Hepatocyte (in vitro differentiated cells): Measurements from ENCODE around the gene HYAL2. TPM values are rescaled to one million over a fixed set of nuclear protein-coding genes. Genes with fewer than 3 reads are reported as not detected.

ENCODE experiments used
- DNase-seq: peaks from one replicate; pipeline ENCODE4 v3.0.0-alpha.2; 2016; ENCODE audit warnings: low spot score
- H2AFZ ChIP-seq: fragments of 200-600 bp; sonication (generic); 2 replicates; pipeline ENCODE4 v1.6.0; 2016; ENCODE audit warnings: antibody characterized with exemption, mild to moderate bottlenecking
- H3K27ac ChIP-seq: fragments of 200-600 bp; sonication (generic); 2 replicates; pipeline ENCODE4 v1.5.1; 2016; ENCODE audit warnings: mild to moderate bottlenecking
- H3K27me3 ChIP-seq: fragments of 200-600 bp; sonication (generic); 2 replicates; pipeline ENCODE4 v1.6.1; 2016
- H3K36me3 ChIP-seq: fragments of 200-600 bp; sonication (generic); replicated peaks from 2 replicates; pipeline ENCODE4 v1.5.1; 2016; ENCODE audit warnings: low read depth; ENCODE audit not compliant: insufficient read depth
- H3K4me1 ChIP-seq: fragments of 200-600 bp; sonication (generic); 2 replicates; pipeline ENCODE4 v1.5.1; 2016; ENCODE audit warnings: mild to moderate bottlenecking, moderate library complexity; ENCODE audit not compliant: insufficient read depth
- H3K4me2 ChIP-seq: fragments of 200-600 bp; sonication (generic); 2 replicates; pipeline ENCODE4 v1.6.0; 2016
- H3K4me3 ChIP-seq: fragments of 200-600 bp; sonication (generic); 2 replicates; pipeline ENCODE4 v1.5.1; 2016; ENCODE audit warnings: mild to moderate bottlenecking
- H3K79me2 ChIP-seq: fragments of 200-600 bp; sonication (generic); 2 replicates; pipeline ENCODE4 v1.6.0; 2017; ENCODE audit warnings: mild to moderate bottlenecking
- H3K9me2 ChIP-seq: fragments of 200-600 bp; sonication (generic); replicated peaks from 2 replicates; pipeline ENCODE4 v1.6.0; 2017; ENCODE audit warnings: mild to moderate bottlenecking; ENCODE audit not compliant: insufficient read depth
- H3K9me3 ChIP-seq: fragments of 200-600 bp; sonication (generic); 2 replicates; pipeline ENCODE4 v1.5.1; 2016; ENCODE audit warnings: low read depth, mild to moderate bottlenecking
- H4K20me1 ChIP-seq: fragments of 200-600 bp; sonication (generic); 2 replicates; pipeline ENCODE4 v1.6.0; 2016; ENCODE audit warnings: mild to moderate bottlenecking; ENCODE audit not compliant: insufficient read depth, poor library complexity, severe bottlenecking
- EZH2 ChIP-seq: fragments of 200-600 bp; sonication (generic); IDR thresholded peaks from 2 replicates; pipeline ENCODE4 v1.6.1; 2016; ENCODE audit warnings: antibody characterized with exemption, mild to moderate bottlenecking, borderline replicate concordance
- EZH2phosphoT487 ChIP-seq: fragments of 200-600 bp; sonication (generic); IDR thresholded peaks from one replicate; pipeline ENCODE4 v1.6.1; 2018; ENCODE audit warnings: antibody characterized with exemption, mild to moderate bottlenecking, low read depth, moderate library complexity; ENCODE audit not compliant: unreplicated experiment, severe bottlenecking
- WGBS: methylation state at CpG from one replicate; pipeline ENCODE4 v1.1.6; 2016; ENCODE audit warnings: low lambda C conversion rate; ENCODE audit errors: missing lambda C conversion rate; 5-methylcytosine and 5-hydroxymethylcytosine counted together
- polyA plus RNA-seq: library from polyadenylated mRNA; unstranded; fragments of >200 nt; fragmentation: Nextera tagmentation; extraction: Ambion mirVana; gene quantifications from 2 replicates; pipeline ENCODE4 v1.2.1, GENCODE V29; 2016
- total RNA-seq: library from RNA; depleted of rRNA; stranded (reverse); fragments of >200 nt; gene quantifications from 2 replicates; pipeline ENCODE4 v1.2.3, GENCODE V29; 2014
- TF ChIP-seq, protein P1 (sequence below): fragments of 200-600 bp; sonication (generic); IDR thresholded peaks from 2 replicates; pipeline ENCODE4 v1.5.1; 2016; ENCODE audit warnings: antibody characterized with exemption, mild to moderate bottlenecking; ENCODE audit not compliant: poor library complexity

HYAL2 gene
- total and polyA plus RNA-seq, 2 experiments from 2014 or later = 75.4 to 125 TPM

DNA sequence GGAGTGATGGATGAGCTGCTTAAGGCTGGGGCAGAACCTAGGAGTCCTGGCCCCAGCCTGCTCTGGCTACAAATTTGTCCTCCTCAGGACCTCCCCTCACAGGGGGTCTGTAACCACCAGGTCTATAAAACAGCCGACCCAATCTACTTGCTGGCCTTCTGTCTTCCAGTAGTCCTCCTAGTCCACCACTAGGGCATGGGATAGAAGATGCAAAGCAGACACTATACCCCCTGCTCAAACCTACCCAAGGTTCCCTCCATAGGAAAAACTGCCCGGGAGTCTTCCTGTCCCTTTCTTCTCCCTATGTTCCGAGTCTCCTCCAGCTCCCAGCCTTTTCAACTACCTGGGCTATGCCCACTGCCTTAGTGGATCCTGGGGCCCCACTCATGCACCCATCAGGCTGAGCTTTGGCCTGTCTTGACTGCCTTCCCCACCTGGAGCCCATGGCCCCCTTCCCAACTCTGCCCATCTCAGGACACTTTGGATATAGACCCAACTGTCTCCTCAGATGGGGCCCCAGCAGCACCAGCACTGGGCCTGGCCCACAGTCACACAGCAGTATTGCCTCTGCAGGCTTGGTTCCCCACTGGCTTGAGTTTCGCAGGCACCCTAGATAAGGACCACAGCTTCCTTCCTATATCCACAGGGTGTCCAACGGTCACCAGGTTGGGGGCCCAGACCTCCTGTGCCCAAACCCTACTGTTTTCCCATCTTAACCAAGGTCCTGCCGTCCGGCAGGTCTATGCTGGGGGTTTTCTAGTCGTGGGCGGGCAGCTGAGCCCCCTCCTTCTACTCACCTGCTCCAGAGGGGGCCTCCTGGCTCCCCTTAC, 24.4 kb downstream of the HYAL2 start:
- Histone ChIP-seq H3K9me3 (no peaks in the 10 kb centered on the region), H2AFZ (no peak overlapping the region), H3K79me2 (peaks cover 11% of the 10 kb centered on the region), H3K4me1 (peaks cover 18% of the 10 kb centered on the region), H3K4me3 (peak overlapping the region; percentile 52), H3K27ac (peak overlapping the region; percentile 88), H3K4me2 (peak overlapping the region; percentile 93), H3K27me3 (no peaks in the 10 kb centered on the region), H4K20me1 (no peaks in the 10 kb centered on the region), H3K36me3 (no peaks in the 10 kb centered on the region), H3K9me2 (no peaks in the 10 kb centered on the region)
- DNase-seq = no peak
- no peak for TF ChIP-seq EZH2
- TF ChIP-seq, protein P1, sequence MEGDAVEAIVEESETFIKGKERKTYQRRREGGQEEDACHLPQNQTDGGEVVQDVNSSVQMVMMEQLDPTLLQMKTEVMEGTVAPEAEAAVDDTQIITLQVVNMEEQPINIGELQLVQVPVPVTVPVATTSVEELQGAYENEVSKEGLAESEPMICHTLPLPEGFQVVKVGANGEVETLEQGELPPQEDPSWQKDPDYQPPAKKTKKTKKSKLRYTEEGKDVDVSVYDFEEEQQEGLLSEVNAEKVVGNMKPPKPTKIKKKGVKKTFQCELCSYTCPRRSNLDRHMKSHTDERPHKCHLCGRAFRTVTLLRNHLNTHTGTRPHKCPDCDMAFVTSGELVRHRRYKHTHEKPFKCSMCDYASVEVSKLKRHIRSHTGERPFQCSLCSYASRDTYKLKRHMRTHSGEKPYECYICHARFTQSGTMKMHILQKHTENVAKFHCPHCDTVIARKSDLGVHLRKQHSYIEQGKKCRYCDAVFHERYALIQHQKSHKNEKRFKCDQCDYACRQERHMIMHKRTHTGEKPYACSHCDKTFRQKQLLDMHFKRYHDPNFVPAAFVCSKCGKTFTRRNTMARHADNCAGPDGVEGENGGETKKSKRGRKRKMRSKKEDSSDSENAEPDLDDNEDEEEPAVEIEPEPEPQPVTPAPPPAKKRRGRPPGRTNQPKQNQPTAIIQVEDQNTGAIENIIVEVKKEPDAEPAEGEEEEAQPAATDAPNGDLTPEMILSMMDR = no peak
- TF ChIP-seq EZH2phosphoT487 = no peak
- 59% methylated on average over 9 of the region's 9 CpGs for WGBS

DNA sequence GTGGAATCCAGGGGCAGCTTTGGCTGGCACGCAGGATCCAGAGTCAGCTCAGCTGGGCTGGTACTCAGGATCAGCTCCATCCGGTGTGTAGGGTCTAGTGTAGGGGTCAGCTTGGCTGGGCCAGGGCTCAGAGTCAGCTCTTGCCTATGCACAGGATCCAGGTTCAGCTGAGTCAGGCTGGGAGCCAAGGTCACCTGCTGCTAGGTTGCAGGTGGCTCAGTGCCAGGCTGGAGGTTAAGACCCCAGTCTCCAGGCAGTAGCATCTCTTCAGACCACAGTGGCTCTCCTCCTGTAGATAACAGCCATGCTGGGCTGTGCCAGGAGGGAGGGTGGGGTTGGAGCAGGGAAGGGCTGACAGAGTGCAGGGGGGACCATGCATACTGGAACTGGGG, 25.2 kb downstream of the HYAL2 start:
- no peak overlapping the region for H3K4me3 ChIP-seq
- H3K27me3 ChIP-seq = no peaks in the 10 kb centered on the region
- H3K4me1 ChIP-seq = peaks cover 25% of the 10 kb centered on the region
- no peaks in the 10 kb centered on the region for H3K9me3 ChIP-seq
- no peak for DNase-seq
- no peak overlapping the region for H3K4me2 ChIP-seq
- WGBS = 93% methylated on average over 2 of the region's 2 CpGs
- H2AFZ ChIP-seq = no peak overlapping the region
- H4K20me1 ChIP-seq = no peaks in the 10 kb centered on the region
- H3K79me2 ChIP-seq = peaks cover 11% of the 10 kb centered on the region
- TF ChIP-seq, protein P1 = no peak
- TF ChIP-seq EZH2phosphoT487 (no peak), EZH2 (no peak)
- H3K9me2 ChIP-seq = no peaks in the 10 kb centered on the region
- H3K36me3 ChIP-seq = no peaks in the 10 kb centered on the region
- H3K27ac ChIP-seq = no peak overlapping the region

DNA sequence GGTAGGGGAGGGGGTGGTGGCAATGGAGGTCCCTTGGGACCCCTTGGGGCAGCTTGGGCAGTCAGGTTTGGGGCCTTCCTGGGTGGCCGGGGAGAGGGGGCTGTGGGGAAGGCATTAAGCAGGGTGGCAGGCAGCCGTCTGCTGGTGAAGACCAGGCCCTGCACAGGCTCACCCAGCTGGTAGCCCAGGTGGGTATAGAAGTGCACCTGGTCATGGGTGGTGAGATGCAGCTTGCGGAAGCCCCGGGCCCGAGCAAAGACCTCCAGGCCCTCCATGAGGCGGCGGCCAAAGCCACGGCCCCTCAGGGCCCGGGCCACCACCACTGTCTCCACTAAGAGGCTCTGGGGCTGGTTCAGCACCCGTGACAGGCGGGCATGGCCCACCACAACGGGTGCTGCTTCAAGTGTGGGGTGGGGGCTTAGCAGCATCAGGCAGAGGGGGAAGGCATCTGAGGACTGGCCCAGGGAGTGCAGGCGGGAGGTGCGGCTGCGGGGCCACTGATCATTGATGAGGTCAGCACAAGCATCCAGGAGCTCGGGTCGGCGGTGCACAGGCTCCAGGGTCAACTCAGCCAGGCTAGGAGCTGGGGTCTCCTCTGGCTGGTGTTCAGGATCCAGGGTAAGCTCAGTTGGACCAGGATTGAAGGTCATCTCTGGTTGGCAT, 25.7 kb downstream of the HYAL2 start:
- Histone ChIP-seq H3K36me3 (no peaks in the 10 kb centered on the region), H4K20me1 (no peaks in the 10 kb centered on the region), H3K27me3 (no peaks in the 10 kb centered on the region), H3K27ac (no peak overlapping the region), H3K4me3 (no peak overlapping the region), H3K4me1 (peaks cover 25% of the 10 kb centered on the region), H3K9me2 (no peaks in the 10 kb centered on the region), H3K9me3 (no peaks in the 10 kb centered on the region), H3K4me2 (no peak overlapping the region), H2AFZ (no peak overlapping the region), H3K79me2 (peaks cover 14% of the 10 kb centered on the region)
- 97% methylated on average over 18 of the region's 18 CpGs for WGBS
- TF ChIP-seq EZH2phosphoT487 (no peak), EZH2 (no peak)
- TF ChIP-seq, protein P1 = no peak
- DNase-seq = no peak
